Measurements from ENCODE around the gene KRTAP10-12. TPM values are rescaled to one million over a fixed set of nuclear protein-coding genes. Genes with fewer than 3 reads are reported as not detected.
"Not testable (repeated sequence)": the region's sequence is repeated elsewhere in the genome, so short reads cannot be mapped to it uniquely, and the experiment has no call there.

KRTAP10-12 gene, protein sequence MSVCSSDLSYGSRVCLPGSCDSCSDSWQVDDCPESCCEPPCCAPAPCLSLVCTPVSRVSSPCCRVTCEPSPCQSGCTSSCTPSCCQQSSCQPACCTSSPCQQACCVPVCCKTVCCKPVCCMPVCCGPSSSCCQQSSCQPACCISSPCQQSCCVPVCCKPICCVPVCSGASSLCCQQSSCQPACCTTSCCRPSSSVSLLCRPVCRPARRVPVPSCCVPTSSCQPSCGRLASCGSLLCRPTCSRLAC
- total RNA-seq, result not detected

DNA sequence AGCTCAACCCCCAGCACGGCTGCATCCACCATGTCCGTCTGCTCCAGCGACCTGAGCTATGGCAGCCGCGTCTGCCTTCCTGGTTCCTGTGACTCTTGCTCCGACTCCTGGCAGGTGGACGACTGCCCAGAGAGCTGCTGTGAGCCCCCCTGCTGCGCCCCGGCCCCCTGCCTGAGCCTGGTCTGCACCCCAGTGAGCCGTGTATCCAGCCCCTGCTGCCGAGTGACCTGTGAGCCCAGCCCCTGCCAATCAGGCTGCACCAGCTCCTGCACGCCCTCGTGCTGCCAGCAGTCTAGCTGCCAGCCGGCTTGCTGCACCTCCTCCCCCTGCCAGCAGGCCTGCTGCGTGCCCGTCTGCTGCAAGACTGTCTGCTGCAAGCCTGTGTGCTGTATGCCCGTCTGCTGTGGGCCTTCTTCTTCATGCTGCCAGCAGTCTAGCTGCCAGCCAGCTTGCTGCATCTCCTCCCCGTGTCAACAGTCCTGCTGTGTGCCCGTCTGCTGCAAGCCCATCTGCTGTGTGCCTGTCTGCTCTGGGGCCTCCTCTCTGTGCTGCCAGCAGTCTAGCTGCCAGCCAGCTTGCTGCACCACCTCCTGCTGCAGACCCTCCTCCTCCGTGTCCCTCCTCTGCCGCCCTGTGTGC, at the start of gene KRTAP10-12:
KRTAP10-12 (plus strand) TSS at position 1 of the 639 bp plus-strand sequence; CDS start at position 31, 30 bp downstream.
- not testable (repeated sequence) for H3K4me3 Mint-ChIP-seq; H3K27ac Mint-ChIP-seq; DNase-seq; H3K9me3 Mint-ChIP-seq (ENCODE audit: low read depth); ATAC-seq; H3K4me1 Mint-ChIP-seq; H3K36me3 Mint-ChIP-seq
- peaks cover 65% of the 10 kb centered on the region for H3K27me3 Mint-ChIP-seq
- CTCF ChIA-PET, result interaction anchor here (1.1 kb wide), 1 partner anchor 187 kb away, joined by 3 read pairs; no protein-coding TSS in a partner anchor

DNA sequence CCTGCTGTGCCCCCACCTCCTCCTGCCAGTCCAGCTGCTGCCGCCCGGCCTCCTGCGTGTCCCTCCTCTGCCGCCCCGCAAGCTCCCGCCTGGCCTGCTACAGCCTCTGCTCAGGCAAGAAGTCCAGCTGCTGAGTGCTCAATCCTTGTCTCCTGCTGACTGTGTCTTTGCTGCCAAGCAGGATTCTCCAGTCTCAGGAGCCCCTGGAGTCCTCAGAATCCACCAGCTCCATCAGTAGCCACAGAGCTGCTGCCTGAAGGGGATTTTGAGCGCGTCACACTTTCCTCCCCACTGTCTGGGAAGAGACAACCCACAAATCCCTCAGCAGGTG, 49.8 kb upstream of the KRTAP10-12 start:
- peaks cover 13% of the 10 kb centered on the region for H3K36me3 Mint-ChIP-seq
- no peak overlapping the region for H3K27ac Mint-ChIP-seq
- CTCF ChIA-PET, result no interaction called here

DNA sequence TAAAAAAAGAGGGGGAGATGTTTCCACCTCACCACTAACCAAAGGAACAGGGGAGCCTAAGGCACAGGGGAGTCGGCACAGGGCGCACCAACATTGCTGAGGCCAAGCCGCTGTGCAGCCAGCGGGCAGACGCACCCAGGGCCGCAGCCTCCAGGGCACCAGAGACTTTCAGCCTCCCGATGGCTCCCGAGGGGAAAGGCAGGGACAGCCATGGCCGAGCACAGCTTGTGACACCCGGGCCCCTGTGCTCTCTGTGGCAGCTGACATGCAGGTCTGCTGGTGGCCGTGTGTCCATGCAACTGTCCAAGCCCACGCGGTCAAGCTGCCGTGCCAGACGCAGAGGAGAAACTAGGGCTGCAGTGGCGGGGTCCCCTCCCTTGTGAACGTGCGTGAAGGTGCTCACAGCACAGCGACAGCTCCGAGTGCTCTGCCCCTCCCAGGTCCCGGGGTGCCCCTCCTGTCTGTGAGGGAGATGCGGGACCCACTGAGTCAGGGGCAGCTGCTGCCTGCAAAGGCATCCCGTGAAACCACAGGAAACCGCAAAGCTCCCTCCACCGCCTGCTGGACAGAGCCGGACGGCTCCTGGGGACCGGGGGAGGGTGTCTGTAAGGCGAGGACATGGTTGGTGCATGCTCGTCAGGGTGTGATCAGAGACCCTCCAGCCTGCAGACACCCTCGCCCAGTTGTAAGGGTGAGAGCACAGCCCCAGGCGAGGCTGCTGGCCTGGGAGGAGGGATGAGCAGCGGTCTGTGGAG, 48.2 kb upstream of the KRTAP10-12 start:
- no peak overlapping the region for H3K27ac Mint-ChIP-seq
- H3K4me1 Mint-ChIP-seq, result peaks cover 6% of the 10 kb centered on the region
- no peak for ATAC-seq
- CTCF ChIA-PET, result interaction anchor here (1.4 kb wide), 1 partner anchor 10 kb away, joined by 4 read pairs; no protein-coding TSS in a partner anchor
- DNase-seq, result no peak
- no peaks in the 10 kb centered on the region for H3K27me3 Mint-ChIP-seq
- H3K4me3 Mint-ChIP-seq, result no peak overlapping the region
- peaks cover 10% of the 10 kb centered on the region for H3K36me3 Mint-ChIP-seq
- H3K9me3 Mint-ChIP-seq (ENCODE audit: low read depth), result peaks cover 14% of the 10 kb centered on the region

More for the DNA sequence above, 49.8 kb upstream of the KRTAP10-12 start:
- H3K9me3 Mint-ChIP-seq (ENCODE audit: low read depth), result peaks cover 24% of the 10 kb centered on the region
- no peak overlapping the region for H3K4me3 Mint-ChIP-seq
- H3K4me1 Mint-ChIP-seq, result peaks cover 6% of the 10 kb centered on the region
- no peaks in the 10 kb centered on the region for H3K27me3 Mint-ChIP-seq
- DNase-seq (no peak), ATAC-seq (no peak)

DNA sequence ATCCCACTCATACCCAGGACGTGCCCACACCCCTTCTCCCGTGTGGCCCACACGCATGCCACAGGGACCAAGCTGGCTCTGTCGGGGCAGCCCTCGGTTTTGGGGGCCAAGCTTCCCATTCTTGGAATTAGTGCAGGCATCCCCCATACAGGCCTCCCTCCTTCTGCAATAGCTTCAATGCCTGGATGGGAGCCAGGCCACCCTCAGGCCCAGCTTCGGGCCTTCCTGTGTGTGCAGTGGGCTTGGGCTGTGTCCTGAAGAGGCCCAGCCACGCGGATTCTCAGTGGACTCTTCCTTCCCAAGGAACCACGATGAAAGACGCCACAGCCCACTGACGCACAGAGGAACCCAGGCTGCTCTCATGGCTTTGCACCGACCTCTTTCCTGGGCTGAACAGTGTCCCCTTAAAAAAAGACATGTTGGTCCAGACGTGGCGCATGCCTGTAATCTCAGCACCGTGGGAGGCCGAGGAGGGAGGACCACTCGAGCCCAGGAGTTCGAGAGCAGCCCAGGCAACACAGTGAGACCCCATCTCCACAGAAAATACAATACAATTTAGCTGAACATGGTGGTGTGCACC, 47.4 kb upstream of the KRTAP10-12 start:
- no peaks in the 10 kb centered on the region for H3K27me3 Mint-ChIP-seq
- H3K4me3 Mint-ChIP-seq, result no peak overlapping the region
- CTCF ChIA-PET, result interaction anchor here (1.4 kb wide), 1 partner anchor 9 kb away, joined by 4 read pairs; no protein-coding TSS in a partner anchor
- peaks cover 5% of the 10 kb centered on the region for H3K9me3 Mint-ChIP-seq (ENCODE audit: low read depth)
- H3K36me3 Mint-ChIP-seq, result peaks cover 13% of the 10 kb centered on the region
- DNase-seq (no peak), ATAC-seq (no peak)
- no peak overlapping the region for H3K27ac Mint-ChIP-seq
- H3K4me1 Mint-ChIP-seq, result peaks cover 15% of the 10 kb centered on the region

DNA sequence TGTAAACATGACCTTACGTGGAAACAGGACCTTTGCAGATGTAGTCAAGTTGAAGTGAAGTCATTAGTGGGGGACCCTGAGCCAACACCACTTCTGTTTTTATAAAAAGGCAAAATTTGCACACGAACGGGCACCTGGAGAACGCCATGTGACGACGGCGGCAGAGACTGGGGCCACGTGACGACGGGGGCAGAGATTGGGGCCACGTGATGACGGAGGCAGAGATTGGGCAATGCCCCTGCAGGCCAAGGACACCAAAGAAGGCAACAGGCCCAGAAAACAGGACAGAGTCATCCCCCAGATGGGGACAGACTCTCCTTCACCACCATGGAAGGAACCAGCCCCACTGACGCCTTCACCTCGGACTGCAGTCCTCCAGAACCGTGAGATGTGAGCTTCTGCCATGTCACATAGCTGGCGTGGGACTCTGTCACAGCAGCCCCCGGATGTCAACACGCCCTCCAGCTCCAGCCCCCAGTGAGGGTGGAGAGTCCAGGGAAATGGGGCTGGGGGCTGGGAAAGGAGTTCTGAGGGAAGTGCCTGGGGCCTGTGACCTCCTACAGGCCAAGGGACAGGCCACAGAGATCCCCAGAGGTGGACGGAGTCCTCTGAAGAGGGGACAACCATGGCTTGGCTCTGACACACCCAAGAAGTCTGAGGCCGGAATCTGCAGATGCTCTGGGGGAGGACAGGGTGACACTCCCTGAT, 46.6 kb upstream of the KRTAP10-12 start:
- Mint-ChIP-seq H3K4me3 (no peak overlapping the region), H3K9me3 (ENCODE audit: low read depth) (peaks cover 2% of the 10 kb centered on the region), H3K27me3 (no peaks in the 10 kb centered on the region), H3K4me1 (peaks cover 23% of the 10 kb centered on the region), H3K27ac (no peak overlapping the region), H3K36me3 (peaks cover 11% of the 10 kb centered on the region)
- DNase-seq (no peak), ATAC-seq (no peak)
- CTCF ChIA-PET, result interaction anchor here (1.4 kb wide), 1 partner anchor 8 kb away, joined by 4 read pairs; no protein-coding TSS in a partner anchor

DNA sequence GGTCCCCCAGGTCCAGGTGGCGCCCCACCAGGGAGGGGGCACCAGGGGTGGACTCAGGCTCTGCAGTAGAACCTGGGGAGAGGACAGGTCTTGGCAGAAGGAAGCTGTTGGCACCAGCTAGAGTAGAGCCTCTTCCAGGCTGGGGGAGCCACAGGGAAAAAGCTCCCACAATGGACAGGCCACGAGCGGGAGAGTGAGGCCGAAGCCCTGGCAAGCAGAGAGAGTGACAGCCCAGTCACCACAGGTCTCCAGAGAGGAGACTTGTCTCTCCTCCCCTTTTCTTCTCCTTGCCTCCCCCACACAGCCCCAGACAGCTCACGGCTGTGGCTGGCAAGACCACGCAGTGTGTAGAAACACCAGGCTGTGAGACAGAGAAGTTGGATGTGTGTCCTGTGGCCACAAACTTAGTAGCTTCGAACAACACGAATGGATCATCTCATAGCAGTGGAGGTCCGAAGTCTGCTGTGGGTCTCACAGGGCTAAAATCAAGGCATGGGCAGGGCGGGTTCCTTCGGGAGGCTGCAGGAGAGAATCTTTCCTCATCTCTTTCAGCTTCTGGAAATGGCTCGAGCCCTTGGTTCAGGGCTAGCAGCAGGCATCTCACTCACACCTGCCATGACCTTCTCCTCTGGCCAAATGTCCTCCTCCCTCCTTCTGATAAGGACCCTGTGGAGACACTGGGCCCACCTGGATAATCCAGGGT, 45.8 kb upstream of the KRTAP10-12 start:
- DNase-seq (no peak), ATAC-seq (no peak)
- Mint-ChIP-seq H3K27ac (no peak overlapping the region), H3K36me3 (peaks cover 15% of the 10 kb centered on the region), H3K27me3 (no peaks in the 10 kb centered on the region), H3K4me3 (no peak overlapping the region), H3K9me3 (ENCODE audit: low read depth) (peaks cover 5% of the 10 kb centered on the region), H3K4me1 (peaks cover 26% of the 10 kb centered on the region)
- CTCF ChIA-PET, result no interaction called here

DNA sequence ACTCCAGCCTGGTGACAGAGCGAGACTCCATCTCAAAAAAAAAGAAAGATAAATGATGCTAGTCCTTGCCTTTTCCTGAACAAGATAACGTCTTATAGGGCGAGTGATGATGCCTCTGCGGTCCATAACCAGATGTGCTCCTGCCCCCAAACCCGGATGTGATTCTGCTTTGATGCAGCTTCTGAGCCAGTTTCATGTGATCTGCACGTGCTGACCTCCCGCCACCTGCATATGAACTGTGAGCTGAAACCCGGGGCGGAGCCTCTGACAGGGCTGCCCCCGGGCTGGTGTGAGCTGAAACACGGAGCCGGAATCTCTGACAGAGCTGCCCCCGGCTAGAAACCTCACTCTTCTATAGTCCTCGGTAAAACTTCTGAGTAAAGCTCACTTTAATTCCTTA, 43.8 kb upstream of the KRTAP10-12 start:
- H3K27me3 Mint-ChIP-seq, result no peaks in the 10 kb centered on the region
- H3K4me1 Mint-ChIP-seq, result peaks cover 46% of the 10 kb centered on the region
- H3K27ac Mint-ChIP-seq, result no peak overlapping the region
- ATAC-seq (no peak), DNase-seq (no peak)
- CTCF ChIA-PET, result no interaction called here
- no peak overlapping the region for H3K4me3 Mint-ChIP-seq
- peaks cover 33% of the 10 kb centered on the region for H3K36me3 Mint-ChIP-seq
- H3K9me3 Mint-ChIP-seq (ENCODE audit: low read depth), result peaks cover 15% of the 10 kb centered on the region

DNA sequence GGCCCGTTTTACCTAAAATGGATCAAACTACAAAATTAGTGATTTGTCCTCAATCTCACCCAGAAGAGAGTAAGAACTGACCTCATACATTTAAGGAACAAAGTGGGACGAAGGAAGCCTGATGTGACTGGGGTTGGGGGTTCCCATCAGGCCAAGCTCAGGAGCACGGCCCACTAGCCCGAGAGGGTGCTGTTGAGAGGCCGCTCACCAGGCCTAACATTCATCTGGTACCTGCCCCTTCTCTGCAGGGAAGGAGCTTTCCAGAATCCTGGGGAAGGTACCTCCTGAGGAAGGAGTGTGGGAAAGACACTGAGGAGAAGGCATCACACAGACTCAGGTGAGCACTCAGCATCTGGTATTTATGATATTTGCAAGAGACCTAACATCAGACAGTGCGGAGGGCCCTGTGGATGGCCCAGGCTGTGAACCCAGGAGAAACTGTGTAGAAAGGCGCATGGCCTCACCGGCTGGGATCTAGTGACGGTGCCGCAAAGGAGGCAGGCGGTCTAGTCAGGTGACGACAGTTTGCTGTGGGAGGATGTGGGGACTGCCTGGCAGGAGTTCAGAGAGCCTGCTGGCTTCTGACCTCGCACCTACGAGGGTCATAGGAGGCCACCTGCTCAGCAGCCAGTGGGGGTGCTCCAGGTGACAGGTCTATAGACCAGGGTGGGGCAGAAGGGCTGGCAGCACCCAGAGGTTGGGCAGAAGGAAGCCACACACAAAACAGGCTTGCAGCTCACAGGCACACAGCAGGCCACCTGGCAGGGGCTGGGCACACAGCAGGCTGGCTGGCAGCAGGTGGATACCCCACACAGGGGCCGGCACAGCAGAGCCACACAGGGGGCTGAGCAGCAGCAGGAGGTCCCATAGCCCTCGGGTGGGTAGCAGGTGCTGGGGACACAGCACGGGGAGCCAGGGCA, 43.1 kb upstream of the KRTAP10-12 start:
- peaks cover 37% of the 10 kb centered on the region for H3K36me3 Mint-ChIP-seq
- H3K27me3 Mint-ChIP-seq, result no peaks in the 10 kb centered on the region
- no peak overlapping the region for H3K4me3 Mint-ChIP-seq
- ATAC-seq (no peak), DNase-seq (peak; percentile 53)
- CTCF ChIA-PET, result no interaction called here
- H3K4me1 Mint-ChIP-seq, result peaks cover 54% of the 10 kb centered on the region
- H3K9me3 Mint-ChIP-seq (ENCODE audit: low read depth), result peaks cover 15% of the 10 kb centered on the region
- peak overlapping the region; percentile 56 for H3K27ac Mint-ChIP-seq

DNA sequence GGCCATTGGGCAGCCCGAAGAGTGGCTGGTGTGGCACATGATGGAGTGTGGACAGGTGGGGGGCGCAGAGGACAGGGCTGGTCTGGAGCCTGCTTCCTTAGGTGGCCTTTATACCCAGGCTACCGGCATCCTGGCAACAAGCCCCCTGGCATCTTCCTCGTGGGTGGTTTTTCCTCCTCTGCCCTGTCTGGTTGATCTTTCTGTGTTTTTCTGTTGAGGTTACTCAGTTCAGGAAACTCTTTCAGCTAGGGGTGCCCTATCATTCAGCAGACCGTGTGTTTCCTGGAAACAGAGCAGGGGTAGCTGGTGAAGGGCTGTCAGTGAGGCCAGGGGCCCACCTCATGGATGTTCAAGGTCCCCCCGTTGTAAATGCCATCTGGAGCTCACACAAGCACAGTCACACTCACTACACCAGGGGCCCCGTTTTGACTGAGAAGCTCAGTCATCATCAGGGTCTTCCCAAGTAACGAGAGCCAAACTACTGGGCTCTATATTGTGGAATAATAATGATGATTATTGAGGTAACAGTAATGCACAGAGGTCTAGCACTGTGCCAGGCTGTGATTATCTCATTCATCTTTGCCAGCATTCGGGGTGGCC, 42.3 kb upstream of the KRTAP10-12 start, which contains the start of gene KRTAP12-4:
KRTAP12-4 (minus strand) TSS at position 84 of the 600 bp plus-strand sequence; CDS start at position 39, 45 bp downstream.
- Mint-ChIP-seq H3K27ac (peak within 1 kb of the TSS; percentile 70), H3K36me3 (peaks cover 40% of the 10 kb centered on the region), H3K4me3 (no peak within 1 kb of the TSS), H3K4me1 (peaks cover 62% of the 10 kb centered on the region), H3K9me3 (ENCODE audit: low read depth) (peaks cover 15% of the 10 kb centered on the region), H3K27me3 (no peaks in the 10 kb centered on the region)
- CTCF ChIA-PET, result interaction anchor here (1.3 kb wide), 1 partner anchor 144 kb away, joined by 4 read pairs; no protein-coding TSS in a partner anchor
- ATAC-seq (no peak), DNase-seq (no peak)

DNA sequence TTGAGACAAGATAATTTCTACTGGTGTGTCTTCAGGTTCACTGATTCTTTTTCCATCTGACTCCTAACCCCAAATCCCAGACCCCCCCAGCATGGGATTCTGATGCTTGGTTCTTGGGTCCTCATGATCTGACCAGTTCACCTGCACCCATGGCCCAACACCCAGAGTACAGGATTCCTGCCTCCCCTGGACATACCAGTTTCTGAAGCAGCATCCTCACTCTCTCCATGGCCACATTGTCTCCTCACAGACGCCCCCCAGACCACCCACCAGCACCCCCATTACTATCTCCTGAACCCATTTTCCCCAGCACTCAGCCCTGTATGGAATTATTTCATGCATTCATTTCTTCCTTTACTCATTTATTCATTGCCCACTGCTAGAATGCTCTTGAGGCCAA, 40.1 kb upstream of the KRTAP10-12 start:
- CTCF ChIA-PET, result interaction anchor here (1.2 kb wide), 1 partner anchor 137 kb away, joined by 4 read pairs; no protein-coding TSS in a partner anchor

More for the DNA sequence above, 40.1 kb upstream of the KRTAP10-12 start:
- Mint-ChIP-seq H3K36me3 (peaks cover 50% of the 10 kb centered on the region), H3K9me3 (ENCODE audit: low read depth) (peaks cover 16% of the 10 kb centered on the region), H3K4me3 (peak overlapping the region; percentile 61), H3K27me3 (no peaks in the 10 kb centered on the region), H3K4me1 (peaks cover 64% of the 10 kb centered on the region), H3K27ac (peak overlapping the region; percentile 96)
- ATAC-seq (no peak), DNase-seq (no peak)
